IMR-90 (cell line): ENCODE data around the gene MID2. TPM values are rescaled to one million over a fixed set of nuclear protein-coding genes. Genes with fewer than 3 reads are reported as not detected.

Source experiments
- ATAC-seq: fragments of 200-7000 bp; cut with Tn5 transposase; 2 replicates; pipeline ENCODE4 v1.9.1; 2020; ENCODE audit warnings: low read depth, mild to moderate bottlenecking, moderate library complexity
- BruUV-seq: library from RNA; stranded (reverse); fragments of 400-500 nt; replicated peaks from 2 replicates; lab custom pipeline; 2021; lab: Mats Ljungman, UMichigan
- CTCF ChIA-PET: fragments of 300-600 bp; formaldehyde crosslinking; extraction: SDS; loops from one replicate; lab custom pipeline; 2021; ENCODE audit warnings: antibody characterized with exemption; lab: Yijun Ruan, JAX
- POLR2A ChIA-PET: fragments of 300-600 bp; sonication (Branson Sonifier 250); formaldehyde crosslinking; loops from one replicate; lab custom pipeline; 2022; ENCODE audit warnings: antibody characterized with exemption; ENCODE audit not compliant: unreplicated experiment; lab: Charles Lee
- DNase-seq: peaks from one replicate; pipeline ENCODE4 v3.0.0; 2013
- H2AFZ ChIP-seq: replicated peaks from 2 replicates; pipeline ENCODE3; 2013; ENCODE audit warnings: low read length, mild to moderate bottlenecking; ENCODE audit not compliant: poor library complexity
- H2AK5ac ChIP-seq: 2 replicates; pipeline ENCODE4 v1.6.1; 2013; ENCODE audit warnings: low read depth, low read length, inconsistent platforms
- H2AK9ac ChIP-seq: replicated peaks from 2 replicates; pipeline ENCODE3; 2013; ENCODE audit warnings: mild to moderate bottlenecking, low read depth, low read length, moderate library complexity; ENCODE audit not compliant: poor library complexity
- H2BK120ac ChIP-seq: 2 replicates; pipeline ENCODE4 v1.6.1; 2013; ENCODE audit warnings: low read depth, low read length, inconsistent platforms
- H2BK15ac ChIP-seq: 3 replicates; pipeline ENCODE4 v1.6.1; 2013; ENCODE audit warnings: low read depth, low read length, inconsistent platforms
- H2BK20ac ChIP-seq: 2 replicates; pipeline ENCODE4 v1.6.1; 2013; ENCODE audit warnings: low read depth, mild to moderate bottlenecking, inconsistent platforms, low read length, moderate library complexity
- H2BK5ac ChIP-seq: 2 replicates; pipeline ENCODE4 v1.6.1; 2013; ENCODE audit warnings: mild to moderate bottlenecking, low read depth, low read length, inconsistent platforms; ENCODE audit not compliant: poor library complexity, severe bottlenecking
- H3K14ac ChIP-seq: replicated peaks from 2 replicates; pipeline ENCODE4 v1.6.1; 2013; ENCODE audit warnings: low read depth, low read length, inconsistent platforms
- H3K18ac ChIP-seq: 2 replicates; pipeline ENCODE4 v1.6.1; 2013; ENCODE audit warnings: low read depth, low read length, control low read depth
- H3K23ac ChIP-seq: 2 replicates; pipeline ENCODE4 v1.6.1; 2013; ENCODE audit warnings: low read depth, low read length, inconsistent platforms
- H3K27ac ChIP-seq: 2 replicates; pipeline ENCODE4 v1.5.1; 2013; ENCODE audit warnings: mild to moderate bottlenecking, control low read depth, low read length; ENCODE audit not compliant: insufficient read depth
- H3K27me3 ChIP-seq: 2 replicates; pipeline ENCODE4 v1.6.1; 2013; ENCODE audit warnings: low read length; ENCODE audit not compliant: control insufficient read depth, insufficient read depth
- H3K36me3 ChIP-seq: 2 replicates; pipeline ENCODE4 v1.6.1; 2013; ENCODE audit warnings: low read length, mixed read lengths; ENCODE audit not compliant: control insufficient read depth, insufficient read depth
- H3K4ac ChIP-seq: 2 replicates; pipeline ENCODE4 v1.6.1; 2013; ENCODE audit warnings: low read depth, low read length, inconsistent platforms
- H3K4me1 ChIP-seq: 2 replicates; pipeline ENCODE4 v1.6.1; 2013; ENCODE audit warnings: low read length, mixed read lengths; ENCODE audit not compliant: control insufficient read depth, insufficient read depth
- H3K4me2 ChIP-seq: 2 replicates; pipeline ENCODE4 v1.6.1; 2013; ENCODE audit warnings: low read depth, mild to moderate bottlenecking, control low read depth, low read length, moderate library complexity
- H3K4me3 ChIP-seq: 2 replicates; pipeline ENCODE4 v1.5.1; 2013; ENCODE audit warnings: low read depth, mild to moderate bottlenecking, control low read depth, low read length, moderate library complexity; ENCODE audit not compliant: insufficient read depth
- H3K56ac ChIP-seq: 2 replicates; pipeline ENCODE4 v1.6.1; 2013; ENCODE audit warnings: low read length, inconsistent platforms; ENCODE audit not compliant: insufficient read depth; ENCODE audit errors: extremely low read depth
- H3K79me1 ChIP-seq, 2 experiments: 2 replicates each; pipeline ENCODE4 v1.6.1; 2013; ENCODE audit warnings: low read length in 2 of 2, inconsistent platforms in 1 of 2, low read depth in 1 of 2
- H3K9ac ChIP-seq: 2 replicates; pipeline ENCODE4 v1.6.1; 2013; ENCODE audit warnings: low read depth, low read length, control low read depth
- H3K9me1 ChIP-seq: 2 replicates; pipeline ENCODE4 v1.6.1; 2013; ENCODE audit warnings: low read length, inconsistent platforms; ENCODE audit not compliant: insufficient read depth
- H3K9me3 ChIP-seq: 2 replicates; pipeline ENCODE4 v1.6.1; 2013; ENCODE audit warnings: low read length; ENCODE audit not compliant: control insufficient read depth, insufficient read depth
- H4K20me1 ChIP-seq: 2 replicates; pipeline ENCODE4 v1.6.1; 2013; ENCODE audit warnings: low read length, inconsistent platforms; ENCODE audit not compliant: insufficient read depth
- H4K5ac ChIP-seq: 2 replicates; pipeline ENCODE4 v1.6.1; 2013; ENCODE audit warnings: mild to moderate bottlenecking, low read depth, low read length, control low read depth
- H4K8ac ChIP-seq, 2 experiments: 2 replicates each; pipeline ENCODE4 v1.6.1; 2013; ENCODE audit warnings: low read depth in 2 of 2, low read length in 2 of 2, control low read depth in 1 of 2, inconsistent platforms in 1 of 2
- H4K91ac ChIP-seq: 2 replicates; pipeline ENCODE4 v1.6.1; 2013; ENCODE audit warnings: low read depth, low read length, inconsistent platforms; ENCODE audit not compliant: insufficient read depth
- CEBPB ChIP-seq: IDR thresholded peaks from 2 replicates; pipeline ENCODE4 v1.6.1; 2012; ENCODE audit warnings: low read depth, low read length, improper control_type of control experiment
- CTCF ChIP-seq: conservative IDR thresholded peaks from 2 replicates; pipeline ENCODE4 v1.5.1; 2012; ENCODE audit warnings: mild to moderate bottlenecking, low read depth, low read length, improper control_type of control experiment
- FOS ChIP-seq: fragments of 150-350 bp; IDR thresholded peaks from 2 replicates; pipeline ENCODE4 v1.6.1; 2016; ENCODE audit warnings: low read depth, low read length
- MXI1 ChIP-seq: IDR thresholded peaks from 2 replicates; pipeline ENCODE4 v1.6.1; 2012; ENCODE audit warnings: low read depth, mild to moderate bottlenecking, low read length, moderate library complexity, borderline replicate concordance
- POLR2A ChIP-seq: IDR thresholded peaks from 2 replicates; pipeline ENCODE4 v1.6.1; 2012; ENCODE audit warnings: mild to moderate bottlenecking, low read depth, low read length
- RAD21 ChIP-seq: IDR thresholded peaks from 2 replicates; pipeline ENCODE4 v1.6.1; 2012; ENCODE audit warnings: low read length, improper control_type of control experiment
- RCOR1 ChIP-seq: IDR thresholded peaks from 2 replicates; pipeline ENCODE4 v1.6.1; 2012; ENCODE audit warnings: mild to moderate bottlenecking, low read length, improper control_type of control experiment; ENCODE audit not compliant: insufficient replicate concordance
- SMC3 ChIP-seq: fragments of 150-350 bp; IDR thresholded peaks from 2 replicates; pipeline ENCODE4 v1.6.1; 2016; ENCODE audit warnings: low read depth, mild to moderate bottlenecking, antibody characterized with exemption, low read length, moderate library complexity
- WGBS, 2 experiments: methylation state at CpG; one replicate each; pipeline versions ENCODE4 v1.1.5 to v1.1.7; 2013; ENCODE audit warnings: missing lambda C conversion rate in 2 of 2; ENCODE audit not compliant: insufficient read length in 1 of 2; ENCODE audit errors: extremely low coverage in 2 of 2; 5-methylcytosine and 5-hydroxymethylcytosine counted together
- dilution Hi-C: fragments of 300-500 bp; cut with HindIII; formaldehyde crosslinking; loops from one replicate; pipeline ENCODE4 v1.14.3; 2018; ENCODE audit warnings: low sequenced_read_pairs; ENCODE audit not compliant: unreplicated experiment
- in situ Hi-C: fragments of 300-500 bp; cut with MboI; formaldehyde crosslinking; loops from 3 replicates; pipeline ENCODE4 v1.14.3; 2019; ENCODE audit warnings: low sequenced_read_pairs, inconsistent platforms, mixed read lengths
- intact Hi-C: fragments of 100-400 bp; cut with micrococcal nuclease; formaldehyde crosslinking; loops from 2 replicates; pipeline ENCODE4 v1.10.0; 2022
- microRNA-seq, 2 experiments: library from miRNA; stranded (forward) in 1 of 2; unstranded in 1 of 2; fragments of 10-50 nt in 1 of 2; fragments of <30 nt in 1 of 2; gene quantifications in 1 of 2; microRNA quantifications in 1 of 2; one replicate each; pipeline versions ENCODE3 to v1.1.0; 2013 to 2020; ENCODE audit not compliant: insufficient read depth in 1 of 2, insufficient read length in 1 of 2, unreplicated experiment in 1 of 2
- polyA plus RNA-seq, 3 experiments: library from polyadenylated mRNA; depleted of rRNA; stranded (reverse); fragments of >200 nt; gene quantifications; 2 replicates each; pipeline ENCODE4 v1.2.3, GENCODE V29; 2012; ENCODE audit warnings: low replicate concordance in 1 of 3
- small RNA-seq, 5 experiments: library from RNA; depleted of rRNA; stranded (forward); fragments of <200 nt; gene quantifications; one replicate each; pipeline ENCODE3, GENCODE V24; 2012
- total RNA-seq: library from RNA; depleted of rRNA; stranded (reverse); fragments of >200 nt; gene quantifications from 2 replicates; pipeline ENCODE4 v1.2.3, GENCODE V29; 2012; rRNA removed
- TF ChIP-seq, protein P1 (sequence below): fragments of 150-350 bp; IDR thresholded peaks from 2 replicates; pipeline ENCODE4 v1.6.1; 2017; ENCODE audit warnings: mild to moderate bottlenecking, antibody characterized with exemption, low read length, low read depth

Gene MID2
- total and polyA plus RNA-seq, 2 of the 4 experiments (the other 2 are of a cell fraction) = 1.1 to 4.7 TPM

DNA sequence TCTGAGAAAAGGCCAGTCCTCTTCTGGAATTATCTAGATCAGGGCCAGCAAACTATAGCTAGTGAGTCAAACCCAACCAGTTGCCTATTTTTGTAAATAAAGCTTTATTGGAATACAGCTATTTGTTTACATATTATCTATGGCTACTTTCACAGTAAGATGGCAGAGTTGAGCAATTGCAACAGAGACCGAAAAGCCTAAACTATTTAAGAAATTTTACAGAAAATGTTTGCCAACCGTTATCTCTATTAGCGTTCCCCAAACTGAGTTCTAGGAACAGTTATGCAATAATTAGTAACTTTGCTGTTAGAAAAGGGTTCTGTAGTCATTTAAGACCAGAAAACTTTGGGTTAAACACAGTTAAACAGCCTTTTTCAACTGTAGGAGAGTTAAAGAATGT is 146.0 kb downstream of the MID2 start:
- H3K4me2 ChIP-seq = no peak overlapping the region
- H4K5ac ChIP-seq = no peak overlapping the region
- H2BK20ac ChIP-seq = no peak overlapping the region
- no peaks in the 10 kb centered on the region for H3K79me1 ChIP-seq
- no peak overlapping the region for H3K27ac ChIP-seq
- CTCF ChIA-PET = no interaction called here
- no peak overlapping the region for H4K8ac ChIP-seq
- dilution Hi-C loops = no loop called here
- no peak overlapping the region for H3K4ac ChIP-seq
- POLR2A ChIA-PET = no interaction called here
- H3K36me3 ChIP-seq = no peaks in the 10 kb centered on the region
- H3K9me1 ChIP-seq = no peaks in the 10 kb centered on the region
- no peak overlapping the region for H3K18ac ChIP-seq
- no peak overlapping the region for H3K56ac ChIP-seq
- in situ Hi-C loops = no loop called here
- H2BK5ac ChIP-seq = no peak overlapping the region
- no peak overlapping the region for H2BK120ac ChIP-seq
- no peak overlapping the region for H2BK15ac ChIP-seq
- WGBS, 2 experiments = no CpG with 5 or more reads among the region's 3 CpGs
- no peak overlapping the region for H2AK5ac ChIP-seq
- H3K27me3 ChIP-seq = peaks cover 6% of the 10 kb centered on the region
- intact Hi-C loops = no loop called here
- H2AK9ac ChIP-seq = no peak overlapping the region
- DNase-seq (no peak), ATAC-seq (no peak)
- no peak overlapping the region for H3K14ac ChIP-seq
- peaks cover 1% of the 10 kb centered on the region; the same call in 1 of the 2 replicates for H3K9me3 ChIP-seq
- no peak overlapping the region for H4K91ac ChIP-seq
- BruUV-seq = no TSS peak
- no peak overlapping the region for H3K9ac ChIP-seq
- TF ChIP-seq CTCF = no peak
- TF ChIP-seq RAD21 = no peak
- no peak for TF ChIP-seq FOS
- TF ChIP-seq, protein P1, sequence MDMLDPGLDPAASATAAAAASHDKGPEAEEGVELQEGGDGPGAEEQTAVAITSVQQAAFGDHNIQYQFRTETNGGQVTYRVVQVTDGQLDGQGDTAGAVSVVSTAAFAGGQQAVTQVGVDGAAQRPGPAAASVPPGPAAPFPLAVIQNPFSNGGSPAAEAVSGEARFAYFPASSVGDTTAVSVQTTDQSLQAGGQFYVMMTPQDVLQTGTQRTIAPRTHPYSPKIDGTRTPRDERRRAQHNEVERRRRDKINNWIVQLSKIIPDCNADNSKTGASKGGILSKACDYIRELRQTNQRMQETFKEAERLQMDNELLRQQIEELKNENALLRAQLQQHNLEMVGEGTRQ = no peak
- TF ChIP-seq MXI1 = no peak
- no peak for TF ChIP-seq SMC3
- no peak for TF ChIP-seq CEBPB
- TF ChIP-seq RCOR1 = no peak
- no peak for TF ChIP-seq POLR2A
- H3K4me1 ChIP-seq = no peaks in the 10 kb centered on the region
- H3K4me3 ChIP-seq = no peak overlapping the region
- no peak overlapping the region for H2AFZ ChIP-seq
- H4K20me1 ChIP-seq = no peaks in the 10 kb centered on the region
- no peak overlapping the region for H3K23ac ChIP-seq

Small RNAs within 50 kb of the gene (microRNA-seq; reads per million reads assigned to microRNA genes)
- gene RF00019 (ENCODE audit: insufficient read depth, insufficient read length) = not detected

Small RNAs within 50 kb of the gene (small RNA-seq; reads per million reads assigned to genes)
- gene RF00019 = 0 reads per million in 5 experiments

Other genes starting within 250 kb of the MID2 start
- 137 and 162 TPM in 2 replicates for gene PRPS1, start 197.4 kb upstream of the MID2 start, total RNA-seq
- gene PRPS1, start 197.4 kb upstream of the MID2 start, polyA plus RNA-seq (2012; rRNA removed) = 113 and 118 TPM in 2 replicates
- gene TSC22D3, start 50.1 kb upstream of the MID2 start, total RNA-seq = 9.9 and 13.1 TPM in 2 replicates
- gene TSC22D3, start 50.1 kb upstream of the MID2 start, polyA plus RNA-seq (2012; rRNA removed) = 14.0 and 14.5 TPM in 2 replicates
- not detected in 2 replicates for gene NCBP2L, start 48.1 kb upstream of the MID2 start, total RNA-seq
- gene NCBP2L, start 48.1 kb upstream of the MID2 start, polyA plus RNA-seq (2012; rRNA removed) = not detected in 2 replicates
- gene TEX13B, start 156.5 kb downstream of the MID2 start, total RNA-seq = not detected in 2 replicates
- gene TEX13B, start 156.5 kb downstream of the MID2 start, polyA plus RNA-seq (2012; rRNA removed) = not detected in 2 replicates
- gene VSIG1, start 219.2 kb downstream of the MID2 start, total RNA-seq = not detected in 2 replicates
- not detected in 2 replicates for gene VSIG1, start 219.2 kb downstream of the MID2 start, polyA plus RNA-seq (2012; rRNA removed)